SKM-1 (cell line): ENCODE results near the gene PINLYP.

Experiments
- DNase-seq: peaks from one replicate; lab custom pipeline; 2025; ENCODE audit not compliant: unreplicated experiment; lab: John Stamatoyannopoulos, UW

Gene PINLYP

GRCh38 chr19:43548706-43549105, 26.9 kb upstream of the PINLYP start:
- no peak for DNase-seq

GRCh38 chr19:43551399-43552197, 24.0 kb upstream of the PINLYP start:
- DNase-seq: no peak

GRCh38 chr19:43552198-43552450, 23.5 kb upstream of the PINLYP start:
- no peak for DNase-seq

DNA sequence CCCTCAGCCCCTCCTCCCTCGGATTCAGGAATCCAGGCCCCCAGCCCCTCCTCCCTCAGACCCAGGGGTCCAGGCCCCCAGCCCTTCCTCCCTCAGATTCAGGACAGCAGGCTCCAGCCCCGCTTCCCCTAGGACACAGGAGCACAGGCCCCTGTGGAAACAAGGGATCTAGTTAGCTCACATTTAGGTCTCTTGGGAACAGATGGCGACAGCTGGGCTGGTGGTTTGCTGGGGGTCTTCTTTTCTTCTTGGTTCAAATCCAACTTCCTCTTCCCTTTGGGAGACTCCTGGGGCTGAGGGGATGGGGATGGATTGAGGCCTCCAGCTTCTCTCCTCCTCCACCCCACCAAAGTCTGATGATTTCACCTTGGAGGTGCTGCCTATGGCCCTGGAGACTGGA, 23.0 kb upstream of the PINLYP start:
- no peak for DNase-seq

- no peak for DNase-seq
These were observed 21.9 kb upstream of the PINLYP start for GRCh38 chr19:43553656-43554055.

DNA sequence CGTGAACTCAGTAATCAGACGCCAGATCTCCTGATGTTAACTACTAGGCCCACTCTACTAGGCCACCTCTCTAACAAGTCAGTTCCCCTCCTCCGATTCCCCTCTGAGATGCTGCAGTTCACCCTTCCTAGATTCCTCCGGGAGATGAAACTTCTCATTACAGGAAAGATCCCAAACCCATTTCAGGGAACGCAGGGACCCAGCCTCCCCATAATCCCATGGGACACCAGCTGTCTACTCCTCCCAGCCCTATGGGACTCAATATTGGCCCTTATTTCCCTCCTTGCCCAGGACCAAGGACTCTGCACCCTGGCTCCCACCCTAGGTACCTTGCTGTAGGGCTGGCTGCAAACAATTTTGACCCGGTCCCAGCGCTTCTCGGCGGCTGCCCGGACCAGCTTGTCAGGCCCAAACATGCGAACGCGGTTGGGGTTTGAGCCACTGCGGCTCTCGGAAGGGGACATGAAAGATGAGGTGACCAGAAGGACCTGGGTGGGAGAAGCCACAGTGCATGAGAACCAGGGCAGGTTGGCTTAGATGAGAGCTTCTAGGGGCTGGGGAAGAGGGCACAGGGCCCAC, 21.2 kb upstream of the PINLYP start:
- no peak for DNase-seq

GRCh38 chr19:43555185-43555770, 20.3 kb upstream of the PINLYP start:
- no peak for DNase-seq

GRCh38 chr19:43560687-43561086, 14.9 kb upstream of the PINLYP start:
- DNase-seq: no peak

DNA sequence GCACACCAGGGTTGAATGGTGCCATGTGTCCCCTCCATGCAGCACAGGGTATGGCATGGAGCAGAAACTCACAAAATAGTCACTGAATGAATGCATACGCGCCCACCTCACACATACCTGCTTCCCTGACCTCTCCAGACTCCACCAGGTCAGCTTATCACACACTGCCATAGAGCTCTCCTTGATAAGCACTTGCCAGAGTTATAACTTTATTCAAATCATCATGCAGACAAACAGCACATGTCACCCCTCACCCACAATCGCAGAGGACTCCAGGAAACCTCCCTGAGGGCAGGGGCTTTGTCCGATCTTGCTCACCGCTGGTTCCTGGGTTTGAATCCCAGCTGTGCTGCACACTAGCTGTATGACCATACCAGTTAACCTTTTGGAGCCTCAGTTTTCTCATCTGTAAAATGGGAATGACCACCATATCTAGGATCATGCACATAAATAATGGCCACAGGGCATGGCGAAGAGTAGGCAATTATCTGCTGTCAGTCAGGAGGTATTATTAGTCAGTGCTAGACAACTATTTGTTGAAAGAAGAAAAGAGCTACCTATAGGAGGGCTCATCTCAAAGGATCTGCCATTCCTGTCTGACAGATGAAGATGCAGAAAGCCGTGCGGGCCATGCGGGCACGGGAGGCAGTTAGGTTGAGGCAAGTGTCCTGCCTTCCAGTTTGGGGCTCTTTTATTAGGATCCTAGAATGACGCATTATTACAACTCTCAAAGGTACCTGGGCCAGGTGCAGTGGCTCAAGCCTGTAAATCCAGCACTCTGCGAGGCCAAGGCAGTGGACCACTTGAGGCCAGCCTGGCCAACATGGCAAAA, 14.2 kb upstream of the PINLYP start:
- no peak for DNase-seq

DNA sequence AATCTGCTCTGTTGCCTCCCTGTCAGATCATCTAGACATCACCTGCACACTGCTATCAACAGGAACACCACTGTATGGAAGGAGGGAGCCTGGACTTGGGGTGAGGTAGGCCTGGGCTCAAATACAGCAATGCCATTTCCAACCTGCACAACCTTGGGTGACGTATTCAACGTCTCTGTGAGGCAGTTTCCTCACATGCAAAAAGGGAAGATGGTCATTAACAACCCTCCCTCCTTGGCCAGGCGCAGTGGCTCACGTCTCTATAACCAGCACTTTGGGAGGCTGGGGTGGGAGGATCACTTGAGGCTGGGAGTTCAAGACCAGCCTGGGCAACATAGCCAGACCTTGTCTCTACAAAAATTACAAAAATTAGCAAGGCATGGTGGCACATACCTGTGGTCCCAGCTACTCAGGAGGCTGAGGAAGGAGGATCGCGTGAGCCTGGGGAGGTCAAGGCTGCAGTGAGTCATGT, 13.3 kb upstream of the PINLYP start:
- DNase-seq: no peak

GRCh38 chr19:43562698-43563241, 12.8 kb upstream of the PINLYP start:
- peak; percentile 50 for DNase-seq

DNA sequence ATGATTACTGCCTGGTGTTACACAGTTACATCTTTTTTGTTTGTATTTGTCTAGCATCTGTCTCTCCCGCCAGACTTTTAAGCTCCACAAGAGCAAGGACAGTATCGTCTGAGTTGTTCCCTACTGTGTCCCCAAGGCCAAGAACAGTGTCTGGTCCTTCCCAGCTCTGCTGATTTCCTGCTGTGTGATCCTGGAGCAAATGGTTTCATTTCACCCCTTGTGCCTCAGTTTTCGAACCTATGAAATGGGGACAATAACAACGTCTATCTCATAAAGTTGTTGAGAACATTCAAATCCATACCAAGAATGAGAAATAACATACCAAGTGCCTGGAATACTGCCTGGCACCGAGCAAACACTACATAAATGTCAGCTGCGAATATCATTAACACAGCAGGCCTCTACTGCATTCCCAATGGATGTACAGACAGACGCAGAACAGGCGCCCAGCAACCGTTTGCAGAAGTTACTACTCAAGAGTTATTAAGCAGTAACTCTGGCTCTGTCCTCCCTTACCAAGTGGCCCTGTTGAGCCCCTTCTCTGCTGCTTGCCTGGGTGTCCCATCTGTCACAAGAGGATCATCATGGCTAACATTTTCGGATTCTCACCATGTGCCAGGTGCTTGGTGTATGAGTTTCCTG, 11.7 kb upstream of the PINLYP start:
- DNase-seq: no peak

- no peak for DNase-seq
These were observed 10.8 kb upstream of the PINLYP start for GRCh38 chr19:43564800-43565199.

GRCh38 chr19:43569657-43570056, 5.9 kb upstream of the PINLYP start:
- no peak for DNase-seq

GRCh38 chr19:43570174-43570791, 5.3 kb upstream of the PINLYP start:
- no peak for DNase-seq

GRCh38 chr19:43572171-43572588, 3.4 kb upstream of the PINLYP start:
- DNase-seq: no peak

DNA sequence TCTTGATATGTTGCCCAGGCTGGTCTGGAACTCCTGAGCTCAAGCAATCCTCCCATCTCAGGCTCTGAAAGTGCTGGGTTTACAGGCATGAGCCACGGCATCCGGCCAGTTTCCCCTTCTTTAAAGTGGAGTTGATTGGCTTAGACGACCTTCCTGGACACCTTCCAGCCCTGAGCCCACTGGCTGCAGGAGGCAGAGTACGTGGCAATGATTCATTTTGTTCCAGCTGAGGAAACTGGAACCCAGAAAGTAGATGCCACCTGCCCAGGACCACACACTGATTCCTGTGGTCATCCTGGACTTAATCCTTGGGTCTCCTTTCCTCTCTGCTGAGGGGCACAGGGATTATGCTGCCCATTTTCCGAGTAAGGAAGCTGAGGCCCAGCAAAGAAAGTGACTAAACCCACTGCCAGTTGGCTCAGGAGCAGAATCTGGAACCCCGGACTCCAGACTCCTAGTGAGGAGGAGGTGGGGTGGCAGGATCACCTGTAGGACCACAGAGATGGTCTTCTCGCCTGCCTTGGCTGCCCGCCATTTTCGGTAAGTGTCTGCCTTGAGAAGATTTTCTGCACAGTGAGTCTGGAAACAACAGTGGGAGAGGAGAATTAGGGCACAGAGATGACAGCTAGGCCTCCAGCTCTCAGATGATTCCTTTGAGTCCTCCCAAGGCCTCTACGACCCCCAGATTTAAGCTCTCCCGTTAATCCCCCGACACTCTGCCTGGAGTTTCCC, 1.0 kb upstream of the PINLYP start:
- DNase-seq: no peak

GRCh38 chr19:43575955-43576878, 616 bp downstream of the PINLYP start:
- no peak for DNase-seq

DNA sequence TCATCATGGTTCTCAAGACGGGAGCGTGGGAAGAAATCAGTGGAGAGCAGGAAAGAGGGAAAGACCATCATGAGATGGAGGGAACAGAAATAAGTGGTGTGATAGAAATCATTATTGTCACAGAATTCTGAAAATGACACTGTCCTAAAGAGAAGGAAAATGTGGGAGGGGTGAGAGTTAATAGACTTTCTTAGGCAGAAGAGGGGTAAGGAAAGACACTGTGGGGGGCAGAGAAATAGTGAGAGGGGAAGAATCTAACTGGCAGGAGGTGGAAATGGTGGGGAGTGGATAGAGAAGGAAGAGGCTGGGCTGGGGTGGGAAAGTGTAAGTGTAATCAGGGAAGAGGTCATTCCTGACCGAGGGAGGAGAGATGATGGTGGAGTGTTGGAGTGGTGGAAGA, 3.2 kb downstream of the PINLYP start:
- no peak for DNase-seq
